ENCODE measurements around the gene RNF144B.
"Not testable (repeated sequence)": the region's sequence is repeated elsewhere in the genome, so short reads cannot be mapped to it uniquely, and the experiment has no call there.

Gene RNF144B

GRCh38 chr6:18387061-18387721, at the start of gene RNF144B:
TSS of gene RNF144B (plus strand) at chr6:18387350. CDS start at chr6:18399535, 12,185 bp downstream.
- peak; percentile 77 for DNase-seq

- DNase-seq = no peak
Observed at GRCh38 chr6:18339599-18339998, 47.6 kb upstream of the RNF144B start.

- no peak for DNase-seq
Observed at GRCh38 chr6:18340781-18341551, 46.2 kb upstream of the RNF144B start.

GRCh38 chr6:18342223-18342622, 44.9 kb upstream of the RNF144B start:
- DNase-seq = no peak

GRCh38 chr6:18343741-18344140, 43.4 kb upstream of the RNF144B start:
- DNase-seq = peak; percentile 46

GRCh38 chr6:18347021-18347577, 40.1 kb upstream of the RNF144B start:
- DNase-seq = no peak

GRCh38 chr6:18347866-18348265, 39.3 kb upstream of the RNF144B start:
- DNase-seq = no peak

- no peak for DNase-seq
Observed at GRCh38 chr6:18349386-18349785, 37.8 kb upstream of the RNF144B start.

- no peak for DNase-seq
Observed at GRCh38 chr6:18350271-18350670, 36.9 kb upstream of the RNF144B start.

GRCh38 chr6:18350712-18351111, 36.4 kb upstream of the RNF144B start:
- DNase-seq = no peak

GRCh38 chr6:18352001-18352400, 35.1 kb upstream of the RNF144B start:
- no peak for DNase-seq

GRCh38 chr6:18352842-18353241, 34.3 kb upstream of the RNF144B start:
- DNase-seq = no peak

GRCh38 chr6:18353251-18353650, 33.9 kb upstream of the RNF144B start:
- DNase-seq = no peak

GRCh38 chr6:18357546-18357945, 29.6 kb upstream of the RNF144B start:
- not testable (repeated sequence) for DNase-seq

GRCh38 chr6:18359237-18359885, 27.8 kb upstream of the RNF144B start:
- no peak for DNase-seq

- DNase-seq = no peak
Observed at GRCh38 chr6:18360188-18360587, 27.0 kb upstream of the RNF144B start.

GRCh38 chr6:18362058-18362561, 25.0 kb upstream of the RNF144B start:
- no peak for DNase-seq

GRCh38 chr6:18363746-18364145, 23.4 kb upstream of the RNF144B start:
- DNase-seq = no peak

GRCh38 chr6:18364561-18364960, 22.6 kb upstream of the RNF144B start:
- DNase-seq = not testable (repeated sequence)

GRCh38 chr6:18367371-18367770, 19.8 kb upstream of the RNF144B start:
- DNase-seq = no peak

GRCh38 chr6:18368277-18369105, 18.7 kb upstream of the RNF144B start:
- DNase-seq = no peak

GRCh38 chr6:18371010-18371409, 16.1 kb upstream of the RNF144B start:
- no peak for DNase-seq
